ENCODE results near the gene GLE1. TPM values are rescaled to one million over a fixed set of nuclear protein-coding genes. Genes with fewer than 3 reads are reported as not detected.

The GLE1 gene
- total RNA-seq, 1 experiment from 2014 or later: 19.0 TPM

GRCh38 chr9:128469070-128469469, 35.4 kb upstream of the GLE1 start:
- H2BK120ac ChIP-seq (ENCODE audit: low read depth, low read length, poor library complexity, severe bottlenecking): no peak overlapping the region
- Mint-ChIP-seq H3K27ac (no peak overlapping the region), H3K4me1 (no peaks in the 10 kb centered on the region)

More at GRCh38 chr9:128469070-128469469, 35.4 kb upstream of the GLE1 start:
- Mint-ChIP-seq H3K27me3 (ENCODE audit: low read depth) (peaks cover 2% of the 10 kb centered on the region; the same call in 1 of the 2 replicates), H3K36me3 (ENCODE audit: insufficient read depth in 1 of 3, low read depth in 3 of 3) (peaks cover 2 to 21% (median 7%) of the 10 kb centered on the region in 3 experiments; a peak in 5 of 7 replicates), H3K9me3 (no peaks in the 10 kb centered on the region), H3K4me3 (no peak overlapping the region)
- H2BK15ac ChIP-seq (ENCODE audit: low read depth, low read length): no peak overlapping the region
- no peak overlapping the region for H3K14ac ChIP-seq (ENCODE audit: insufficient read depth, low read length)
- no peaks in the 10 kb centered on the region for H3K79me1 ChIP-seq (ENCODE audit: insufficient read depth, low read depth, low read length, poor library complexity, severe bottlenecking)
- no peak overlapping the region for H4K8ac ChIP-seq (replicated peaks; ENCODE audit: insufficient read length, low read depth, low read length)
- no peak for TF ChIP-seq CTCF (conservative IDR thresholded peaks at IDR 0.05)
- H3K79me2 ChIP-seq (ENCODE audit: insufficient read depth, low read length): no peaks in the 10 kb centered on the region
- no peak overlapping the region for H3K4ac ChIP-seq (ENCODE audit: low read depth, low read length)
- H3K23ac ChIP-seq (ENCODE audit: insufficient read length, low read depth, low read length): no peak overlapping the region
- H2BK5ac ChIP-seq (ENCODE audit: insufficient read length, low read length): no peak overlapping the region
- H3K23me2 ChIP-seq (ENCODE audit: insufficient read length, low read depth, low read length, poor library complexity, severe bottlenecking): no peaks in the 10 kb centered on the region
- no peaks in the 10 kb centered on the region for H4K20me1 ChIP-seq (ENCODE audit: control insufficient read depth, insufficient read depth, insufficient read length)
- H3K4me2 ChIP-seq (ENCODE audit: insufficient read depth, insufficient read length, low read length): no peak overlapping the region
- no peak overlapping the region for H2BK12ac ChIP-seq (ENCODE audit: insufficient read length, low read depth, low read length)
- no peak overlapping the region for H3K27ac ChIP-seq (ENCODE audit: insufficient read length, low read depth, low read length)
- no peak overlapping the region for H4K5ac ChIP-seq (ENCODE audit: insufficient read length, low read depth, low read length)
- no peaks in the 10 kb centered on the region for H3K4me1 ChIP-seq (ENCODE audit: insufficient read depth, low read length)
- H3K9me3 ChIP-seq (ENCODE audit: control insufficient read depth, low read depth, low read length): no peaks in the 10 kb centered on the region
- H3K9ac ChIP-seq (ENCODE audit: extremely low read depth, insufficient read length, low read length): no peak overlapping the region
- no peak for DNase-seq
- no peaks in the 10 kb centered on the region for H3K27me3 ChIP-seq (ENCODE audit: insufficient read depth, low read length)
- H2BK20ac ChIP-seq (ENCODE audit: low read depth, low read length, poor library complexity, severe bottlenecking): no peak overlapping the region
- H3K18ac ChIP-seq (ENCODE audit: insufficient read length, low read depth, low read length): no peak overlapping the region
- no peak overlapping the region for H4K91ac ChIP-seq (ENCODE audit: insufficient read length, low read depth, low read length)
- H2AK5ac ChIP-seq (ENCODE audit: insufficient read length, low read length): no peak overlapping the region
- H2AFZ ChIP-seq (ENCODE audit: low read length): no peak overlapping the region
- H3T11ph ChIP-seq (ENCODE audit: low read length): no peak overlapping the region
- no CpG with 5 or more reads among the region's 7 CpGs for WGBS (ENCODE audit: extremely low coverage, insufficient read length, low lambda C conversion rate)
- no peak overlapping the region for H3K56ac ChIP-seq (ENCODE audit: insufficient read length, low read depth, low read length)

Data from H9 (cell line).